Panc1 (cell line): Measurements from ENCODE around the gene ROR1. TPM values are rescaled to one million over a fixed set of nuclear protein-coding genes. Genes with fewer than 3 reads are reported as not detected.

Experiments
- ATAC-seq: fragments of 200-7000 bp; cut with Tn5 transposase; 2 replicates; pipeline ENCODE4 v1.9.1; 2020; ENCODE audit warnings: mild to moderate bottlenecking, moderate library complexity
- BruUV-seq: library from RNA; stranded (reverse); fragments of 400-500 nt; replicated peaks from 2 replicates; lab custom pipeline; 2021; lab: Mats Ljungman, UMichigan
- CTCF ChIA-PET: fragments of 300-600 bp; sonication (Branson Sonifier 250); formaldehyde crosslinking; loops from one replicate; lab custom pipeline; 2022; ENCODE audit warnings: antibody characterized with exemption; lab: Charles Lee
- POLR2A ChIA-PET: fragments of 300-600 bp; sonication (Branson Sonifier 250); formaldehyde crosslinking; loops from one replicate; lab custom pipeline; 2022; ENCODE audit warnings: antibody characterized with exemption; lab: Charles Lee
- DNase-seq: peaks from one replicate; pipeline ENCODE4 v3.0.0-alpha.2; 2010; ENCODE audit warnings: low read depth, low spot score
- H3K27ac ChIP-seq: 2 replicates; pipeline ENCODE4 v1.5.1; 2011; ENCODE audit warnings: mild to moderate bottlenecking, low read length, inconsistent platforms
- H3K27me3 ChIP-seq: fragments of 200-500 bp; sonication (Bioruptor generic); 2 replicates; pipeline ENCODE4 v1.6.0; 2014; ENCODE audit warnings: low read length, inconsistent platforms; ENCODE audit not compliant: control insufficient read depth, insufficient read depth
- H3K36me3 ChIP-seq: fragments of 200-500 bp; sonication (Bioruptor generic); 2 replicates; pipeline ENCODE4 v1.5.1; 2014; ENCODE audit warnings: inconsistent platforms, mild to moderate bottlenecking, low read length, moderate library complexity; ENCODE audit not compliant: control insufficient read depth, insufficient read depth
- H3K4me1 ChIP-seq: 2 replicates; pipeline ENCODE4 v1.5.1; 2011; ENCODE audit warnings: inconsistent platforms, mild to moderate bottlenecking, low read length, moderate library complexity; ENCODE audit not compliant: control insufficient read depth, insufficient read depth
- H3K4me3 ChIP-seq, 2 experiments: 2 replicates each; pipeline ENCODE4 v1.5.1; 2011 to 2012; ENCODE audit warnings: low read depth in 2 of 2, low read length in 2 of 2, mild to moderate bottlenecking in 2 of 2, inconsistent platforms in 1 of 2, moderate library complexity in 1 of 2
- H3K9me3 ChIP-seq: fragments of 200-500 bp; sonication (Bioruptor generic); 2 replicates; pipeline ENCODE4 v1.5.1; 2014; ENCODE audit warnings: low read depth, mild to moderate bottlenecking, inconsistent platforms, low read length, moderate library complexity; ENCODE audit not compliant: control insufficient read depth, insufficient read depth
- POLR2AphosphoS5 ChIP-seq: IDR thresholded peaks from 2 replicates; pipeline ENCODE4 v1.6.1; 2012; ENCODE audit warnings: mild to moderate bottlenecking, low read depth, low read length, moderate library complexity
- REST ChIP-seq, 2 experiments: IDR thresholded peaks; 2 replicates each; pipeline ENCODE4 v1.6.1; 2011 to 2012; ENCODE audit warnings: low read depth in 2 of 2, control low read depth in 1 of 2, low read length in 1 of 2, mild to moderate bottlenecking in 1 of 2, moderate library complexity in 1 of 2; ENCODE audit not compliant: insufficient read depth in 1 of 2
- SIN3A ChIP-seq: IDR thresholded peaks from 2 replicates; pipeline ENCODE4 v1.6.1; 2012; ENCODE audit warnings: low read depth, mild to moderate bottlenecking, low read length, moderate library complexity, borderline replicate concordance; ENCODE audit not compliant: insufficient read depth
- TCF7L2 ChIP-seq: IDR thresholded peaks from 2 replicates; pipeline ENCODE4 v1.6.1; 2011; ENCODE audit warnings: mild to moderate bottlenecking, low read depth, low read length, inconsistent platforms
- in situ Hi-C: cut with HindIII; loops from 2 replicates; pipeline ENCODE4 v1.10.0; 2016; ENCODE audit warnings: low sequenced_read_pairs, low pct_unique_long_range_greater_than_20kb
- intact Hi-C: fragments of 100-400 bp; cut with micrococcal nuclease; formaldehyde crosslinking; loops from one replicate; pipeline ENCODE4 v1.10.0; 2022; ENCODE audit not compliant: unreplicated experiment
- total RNA-seq: library from RNA; stranded (reverse); gene quantifications from one replicate; pipeline ENCODE4 v1.2.1, GENCODE V29; 2021; ENCODE audit not compliant: unreplicated experiment
- TF ChIP-seq, protein P1 (sequence below): fragments of 450-650 bp; IDR thresholded peaks from 2 replicates; pipeline ENCODE4 v1.5.1; 2017; ENCODE audit warnings: mild to moderate bottlenecking

Gene ROR1
- total RNA-seq, 1 experiment from 2014 or later: 19.3 TPM

DNA sequence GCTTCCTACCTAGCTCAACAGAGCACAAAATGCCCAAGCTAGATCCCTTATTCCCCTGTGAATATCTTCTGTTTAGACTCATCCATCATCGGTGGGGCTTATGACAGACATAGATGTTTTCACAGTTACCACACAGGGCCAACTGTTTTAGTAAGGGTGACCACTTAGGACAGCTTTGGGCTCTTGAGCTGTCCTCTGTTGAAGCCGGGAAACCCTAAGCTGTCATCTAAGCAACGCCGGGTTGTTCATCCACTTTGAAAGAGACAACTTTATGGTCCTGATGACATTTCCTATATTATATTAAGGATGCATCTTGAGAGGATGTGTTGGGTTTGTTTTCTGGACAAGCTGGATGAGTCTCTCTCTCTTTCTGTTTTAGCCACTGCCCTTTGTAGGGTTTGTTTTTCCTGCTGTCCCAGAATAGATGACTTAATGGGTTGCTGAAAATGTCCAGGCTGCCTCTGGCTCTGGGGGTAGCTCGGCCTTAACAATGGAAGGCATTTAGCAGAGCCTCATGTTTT lies 319.1 kb downstream of the ROR1 start:
- DNase-seq (no peak), ATAC-seq (no peak)
- in situ Hi-C loops (no loop called here), intact Hi-C loops (no loop called here)
- BruUV-seq: no TSS peak
- H3K4me1 ChIP-seq: no peaks in the 10 kb centered on the region
- ChIA-PET CTCF (no interaction called here), POLR2A (no interaction called here)
- no peak for TF ChIP-seq POLR2AphosphoS5
- no peak for TF ChIP-seq REST (IDR thresholded peaks at IDR 0.05; ENCODE audit: insufficient read depth in 1 of 2, low read depth in 2 of 2, low read length in 1 of 2)
- TF ChIP-seq, protein P1, sequence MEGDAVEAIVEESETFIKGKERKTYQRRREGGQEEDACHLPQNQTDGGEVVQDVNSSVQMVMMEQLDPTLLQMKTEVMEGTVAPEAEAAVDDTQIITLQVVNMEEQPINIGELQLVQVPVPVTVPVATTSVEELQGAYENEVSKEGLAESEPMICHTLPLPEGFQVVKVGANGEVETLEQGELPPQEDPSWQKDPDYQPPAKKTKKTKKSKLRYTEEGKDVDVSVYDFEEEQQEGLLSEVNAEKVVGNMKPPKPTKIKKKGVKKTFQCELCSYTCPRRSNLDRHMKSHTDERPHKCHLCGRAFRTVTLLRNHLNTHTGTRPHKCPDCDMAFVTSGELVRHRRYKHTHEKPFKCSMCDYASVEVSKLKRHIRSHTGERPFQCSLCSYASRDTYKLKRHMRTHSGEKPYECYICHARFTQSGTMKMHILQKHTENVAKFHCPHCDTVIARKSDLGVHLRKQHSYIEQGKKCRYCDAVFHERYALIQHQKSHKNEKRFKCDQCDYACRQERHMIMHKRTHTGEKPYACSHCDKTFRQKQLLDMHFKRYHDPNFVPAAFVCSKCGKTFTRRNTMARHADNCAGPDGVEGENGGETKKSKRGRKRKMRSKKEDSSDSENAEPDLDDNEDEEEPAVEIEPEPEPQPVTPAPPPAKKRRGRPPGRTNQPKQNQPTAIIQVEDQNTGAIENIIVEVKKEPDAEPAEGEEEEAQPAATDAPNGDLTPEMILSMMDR: no peak
- no peak for TF ChIP-seq TCF7L2
- no peak for TF ChIP-seq SIN3A
- no peaks in the 10 kb centered on the region for H3K9me3 ChIP-seq
- no peaks in the 10 kb centered on the region for H3K27me3 ChIP-seq
- H3K27ac ChIP-seq: no peak overlapping the region
- no peak overlapping the region for H3K4me3 ChIP-seq
- no peaks in the 10 kb centered on the region for H3K36me3 ChIP-seq

DNA sequence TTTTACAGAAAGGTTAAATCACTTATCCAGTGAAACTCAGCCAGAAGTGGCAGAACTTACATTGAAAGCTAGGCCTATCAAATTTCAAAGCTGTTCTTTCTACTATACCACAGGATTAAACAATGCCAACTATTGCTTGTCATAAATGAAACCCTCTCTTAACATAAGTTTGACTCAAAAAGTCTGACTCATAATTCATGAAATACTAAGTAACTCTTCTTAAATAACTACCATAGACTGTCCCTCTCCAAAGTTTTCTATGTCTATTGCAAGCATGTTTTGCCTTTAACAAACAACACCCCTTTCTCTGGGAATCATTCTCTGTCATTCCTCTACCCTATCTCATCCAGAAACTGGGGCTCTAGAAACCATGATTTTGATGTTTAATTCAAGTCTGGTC lies 320.1 kb downstream of the ROR1 start:
- intact Hi-C loops: no loop called here
- ChIA-PET POLR2A (no interaction called here), CTCF (no interaction called here)
- Histone ChIP-seq H3K4me3 (no peak overlapping the region), H3K9me3 (no peaks in the 10 kb centered on the region), H3K36me3 (no peaks in the 10 kb centered on the region), H3K27ac (no peak overlapping the region), H3K4me1 (no peaks in the 10 kb centered on the region), H3K27me3 (no peaks in the 10 kb centered on the region)
- no TSS peak for BruUV-seq
- ATAC-seq (no peak), DNase-seq (no peak)
- TF ChIP-seq, protein P1: no peak
- TF ChIP-seq REST (IDR thresholded peaks at IDR 0.05; ENCODE audit: insufficient read depth in 1 of 2, low read depth in 2 of 2, low read length in 1 of 2) (no peak), TCF7L2 (no peak), POLR2AphosphoS5 (no peak), SIN3A (no peak)
- in situ Hi-C loops: no loop called here
